Heart left ventricle (tissue), 16 donors: ENCODE data around the gene VWA8. TPM values are rescaled to one million over a fixed set of nuclear protein-coding genes. Genes with fewer than 3 reads are reported as not detected.
A peak's percentile ranks its signal among the peaks of the same experiment; 100 is the strongest.

Experiments used
- ATAC-seq, 4 donors: fragments of 200-7000 bp; cut with Tn5 transposase; one replicate each; pipeline ENCODE4 v1.9.1; 2020 to 2022; ENCODE audit warnings: moderate library complexity in 4 of 4, mild to moderate bottlenecking in 3 of 4, moderate number of reproducible peaks in 1 of 4
- DNase-seq, 5 donors: peaks; one replicate each; pipeline ENCODE4 v3.0.0-alpha.2; 2020
- H3K27ac ChIP-seq, 12 donors: fragments of 200-600 bp; sonication (generic) in 4 of 12; one replicate each; pipeline versions ENCODE4 v1.5.0 to v1.8.0; 2016 to 2022; ENCODE audit warnings: mild to moderate bottlenecking in 2 of 12
- H3K27me3 ChIP-seq, 9 donors: fragments of 200-600 bp; sonication (generic) in 2 of 9; one replicate each; pipeline versions ENCODE4 v1.5.1 to v1.8.0; 2016 to 2022; ENCODE audit warnings: mild to moderate bottlenecking in 3 of 9
- H3K36me3 ChIP-seq, 9 donors: fragments of 200-600 bp; sonication (generic) in 2 of 9; one replicate each; pipeline versions ENCODE4 v1.5.0 to v1.8.0; 2018 to 2022; ENCODE audit warnings: mild to moderate bottlenecking in 2 of 9
- H3K4me1 ChIP-seq, 12 donors: fragments of 200-600 bp; sonication (generic) in 4 of 12; one replicate each; pipeline versions ENCODE4 v1.5.0 to v1.8.0; 2016 to 2022; ENCODE audit warnings: mild to moderate bottlenecking in 3 of 12
- H3K4me3 ChIP-seq, 12 donors: fragments of 200-600 bp; sonication (generic) in 4 of 12; one replicate each; pipeline versions ENCODE4 v1.5.0 to v1.8.0; 2017 to 2022; ENCODE audit warnings: mild to moderate bottlenecking in 9 of 12, moderate library complexity in 4 of 12
- H3K9me3 ChIP-seq, 12 donors: fragments of 200-600 bp; sonication (generic) in 4 of 12; one replicate each; pipeline versions ENCODE4 v1.5.0 to v1.8.0; 2016 to 2022; ENCODE audit warnings: mild to moderate bottlenecking in 1 of 12
- POLR2A ChIP-seq, 2 donors: fragments of 450-650 bp; IDR thresholded peaks; one replicate each; pipeline ENCODE4 v1.6.1; 2017; ENCODE audit warnings: antibody characterized with exemption in 2 of 2, mild to moderate bottlenecking in 2 of 2, moderate library complexity in 2 of 2
- WGBS, 4 donors: extraction: QIAGEN DNeasy Blood & Tissue Kit in 2 of 4; methylation state at CpG; one replicate each; pipeline versions ENCODE4 v1.1.5 to v1.1.7; 2013 to 2018; 5-methylcytosine and 5-hydroxymethylcytosine counted together
- intact Hi-C, 10 donors: fragments of 100-400 bp; cut with DNase I; formaldehyde crosslinking; loops; one replicate each; pipeline versions ENCODE4 v1.11.1 to v1.14.2; 2022
- polyA plus RNA-seq, 2 donors: library from polyadenylated mRNA; stranded (reverse); fragments of 200-250 nt; gene quantifications; one replicate each; pipeline ENCODE4 v1.2.3, GENCODE V29; 2013
- total RNA-seq, 9 donors: library from RNA; depleted of rRNA in 2 of 9; stranded (reverse); fragments of >200 nt in 2 of 9; fragmentation: NEBNext Ultra II Directional in 3 of 9; extraction: Animal tissue kit (Norgen Biotek cat#: 25700) in 3 of 9; gene quantifications; one replicate each; pipeline versions ENCODE4 v1.1.0 to v1.2.4, GENCODE V29; 2016 to 2023
- TF ChIP-seq, protein P1 (sequence below), 12 donors: fragments of 200-600 bp; sonication (generic) in 4 of 12; IDR thresholded peaks; one replicate each; pipeline versions ENCODE4 v1.5.0 to v1.8.0; 2018 to 2022; ENCODE audit warnings: antibody characterized with exemption in 12 of 12, mild to moderate bottlenecking in 5 of 12
- donor health status: ischemic (EF 13 %, LVEDD 7.1; RV severe dilation, severe dysfunction).
- donor health status: healthy with polysubstance abuse.
- donor health status: DM: no; HTN: yes; CAD: no.
- donor health status: DM: no; HTN: no; CAD: no.
- donor health status: ischemic (EF 25% LVEDD 6.9; RV normal size, moderate dysfunction).
- donor health status: ischemic (EF 25% LVEDD 5.7; RV mildly dilated, moderate dysfunction).
- donor health status: healthy.
- donor health status: DM: yes; HTN: yes; CAD: no.
- donor health status: ischemic (EF 35%, LVEDD 5.7; RV mildly dilated, moderate dysfunction).
- donor health status: nonischemic (EF 11% LVEDD 7.7; RV severe dilation, severe dysfunction).
- donor health status: DM: yes; HTN: yes; CAD: no.
- donor health status: PGD.
- donor health status: ischemic (EF 29% LVEDD 5.4; RV normal size, mild dysfunction).
- donor health status: nonischemic (EF 23%, LVEDD 6.1; RV moderate dilation, normal function).

Gene VWA8
- total and polyA plus RNA-seq, 11 donors = 12.1 to 64.1 (median 41.8) TPM

DNA sequence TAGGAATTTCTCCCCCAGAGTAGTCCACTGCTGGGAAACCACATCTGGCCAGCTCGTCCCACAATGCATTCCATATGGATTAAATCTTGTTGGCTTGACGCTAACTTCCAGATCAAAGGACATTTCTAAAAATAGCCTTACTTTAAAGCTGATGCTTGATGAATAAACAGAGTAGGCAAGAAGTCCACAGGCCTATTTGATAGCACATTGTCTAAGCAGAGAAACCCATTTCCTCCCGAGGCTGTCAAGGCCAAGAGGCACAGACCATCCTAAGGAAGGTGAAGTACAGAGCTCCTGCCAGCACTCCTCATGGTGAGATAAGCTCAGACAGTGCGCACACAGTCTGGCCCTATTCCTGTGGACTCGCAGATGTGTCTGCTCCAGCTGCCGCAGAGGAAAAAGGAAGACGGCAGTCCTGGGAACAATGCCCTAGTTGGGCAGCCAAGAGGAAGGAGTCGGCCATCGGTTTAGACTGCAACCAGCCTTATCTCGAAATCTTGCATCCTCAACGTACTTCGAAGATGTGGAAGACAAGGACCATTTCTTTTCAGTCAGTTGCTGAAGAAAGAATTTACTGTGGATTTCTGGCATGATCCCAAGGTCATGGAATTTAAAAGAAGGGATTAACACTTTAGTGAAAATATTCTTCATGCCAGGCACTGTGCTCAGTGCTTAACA is 346.8 kb downstream of the VWA8 start:
- Histone ChIP-seq H3K36me3 (peaks cover 0 to 31% (median 19%) of the 10 kb centered on the region in 9 donors), H3K27ac (peak overlapping the region; percentile 64 to 94 (median 74)), H3K4me1 (peaks cover 10 to 48% (median 34%) of the 10 kb centered on the region in 12 donors), H3K27me3 (no peaks in the 10 kb centered on the region), H3K4me3 (no peak overlapping the region), H3K9me3 (peaks cover 0 to 3% (median 0%) of the 10 kb centered on the region in 12 donors)
- ATAC-seq = peak; percentile 95 to 96 (median 96)
- WGBS, 4 donors = 9 to 23% (median 16%) methylated on average over 11 to 12 of the region's 12 CpGs
- DNase-seq = peak; percentile 75 to 88 (median 80)
- intact Hi-C loops = loop anchor here in 7 of 10 donors (1.0 to 10.0 kb wide), 8 partner anchors 25 to 157 kb away; partner anchors contain the start of gene RGCC (in 1 of the 7)
- TF ChIP-seq, protein P1, sequence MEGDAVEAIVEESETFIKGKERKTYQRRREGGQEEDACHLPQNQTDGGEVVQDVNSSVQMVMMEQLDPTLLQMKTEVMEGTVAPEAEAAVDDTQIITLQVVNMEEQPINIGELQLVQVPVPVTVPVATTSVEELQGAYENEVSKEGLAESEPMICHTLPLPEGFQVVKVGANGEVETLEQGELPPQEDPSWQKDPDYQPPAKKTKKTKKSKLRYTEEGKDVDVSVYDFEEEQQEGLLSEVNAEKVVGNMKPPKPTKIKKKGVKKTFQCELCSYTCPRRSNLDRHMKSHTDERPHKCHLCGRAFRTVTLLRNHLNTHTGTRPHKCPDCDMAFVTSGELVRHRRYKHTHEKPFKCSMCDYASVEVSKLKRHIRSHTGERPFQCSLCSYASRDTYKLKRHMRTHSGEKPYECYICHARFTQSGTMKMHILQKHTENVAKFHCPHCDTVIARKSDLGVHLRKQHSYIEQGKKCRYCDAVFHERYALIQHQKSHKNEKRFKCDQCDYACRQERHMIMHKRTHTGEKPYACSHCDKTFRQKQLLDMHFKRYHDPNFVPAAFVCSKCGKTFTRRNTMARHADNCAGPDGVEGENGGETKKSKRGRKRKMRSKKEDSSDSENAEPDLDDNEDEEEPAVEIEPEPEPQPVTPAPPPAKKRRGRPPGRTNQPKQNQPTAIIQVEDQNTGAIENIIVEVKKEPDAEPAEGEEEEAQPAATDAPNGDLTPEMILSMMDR (IDR thresholded peaks at IDR 0.05) = no peak
- TF ChIP-seq POLR2A (IDR thresholded peaks at IDR 0.05) = no peak

DNA sequence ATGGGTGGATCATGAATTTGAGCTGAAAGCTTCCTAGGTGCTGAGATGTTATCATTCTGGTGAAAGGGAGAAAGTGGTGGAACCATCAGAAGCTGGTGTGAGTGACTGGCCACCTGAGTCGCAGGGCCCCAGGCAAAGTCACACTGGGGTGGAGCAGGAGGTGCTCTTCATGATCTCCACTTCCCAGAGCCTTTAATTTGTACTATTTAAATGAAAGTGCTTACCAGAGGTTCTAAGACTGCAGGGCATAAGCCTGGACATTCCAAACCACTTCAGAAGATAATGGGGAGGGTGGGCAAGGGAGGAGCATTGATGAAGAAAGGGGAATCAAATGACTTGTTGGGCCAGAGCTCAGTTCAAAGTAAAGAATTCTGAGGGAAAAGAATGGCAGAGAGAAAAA is 347.4 kb downstream of the VWA8 start:
- WGBS, 4 donors = 88 to 94% (median 92%) methylated on average over 1 of the region's 1 CpG
- intact Hi-C loops = loop anchor here in 6 of 10 donors (2.0 to 10.0 kb wide), 6 partner anchors 34 to 156 kb away; partner anchors contain the start of gene RGCC (in 1 of the 6)
- peak overlapping the region; percentile 64 to 94 (median 74) for H3K27ac ChIP-seq
- no peaks in the 10 kb centered on the region for H3K27me3 ChIP-seq
- ATAC-seq (no peak), DNase-seq (no peak)
- no peak overlapping the region for H3K4me3 ChIP-seq
- H3K9me3 ChIP-seq = no peaks in the 10 kb centered on the region
- peaks cover 0 to 37% (median 24%) of the 10 kb centered on the region in 9 donors for H3K36me3 ChIP-seq
- TF ChIP-seq, protein P1 (IDR thresholded peaks at IDR 0.05) = no peak
- TF ChIP-seq POLR2A (IDR thresholded peaks at IDR 0.05) = no peak
- H3K4me1 ChIP-seq = peaks cover 10 to 48% (median 34%) of the 10 kb centered on the region in 12 donors

DNA sequence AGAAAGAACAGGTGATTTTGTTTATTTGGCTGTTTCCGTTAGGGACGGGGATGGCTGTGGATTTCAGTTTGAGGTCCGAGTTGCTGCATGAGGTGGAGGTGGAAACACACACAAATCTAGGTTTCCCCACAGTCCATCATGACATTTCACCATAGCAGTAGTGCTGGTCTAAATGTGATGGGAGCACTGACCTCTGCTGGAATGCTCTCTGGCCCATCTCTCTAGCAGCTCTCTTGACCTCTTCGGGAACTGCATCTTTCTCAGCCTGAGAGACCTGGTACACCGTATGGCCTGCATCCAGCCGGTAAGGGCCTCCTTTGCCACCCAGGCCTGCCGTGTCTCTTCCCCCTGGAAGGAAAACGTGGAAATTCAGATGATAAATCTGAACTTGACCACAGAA is 349.5 kb downstream of the VWA8 start:
- TF ChIP-seq POLR2A (IDR thresholded peaks at IDR 0.05) = no peak
- TF ChIP-seq, protein P1 (IDR thresholded peaks at IDR 0.05) = no peak
- Histone ChIP-seq H3K4me1 (peaks cover 10 to 48% (median 34%) of the 10 kb centered on the region in 12 donors), H3K9me3 (no peaks in the 10 kb centered on the region), H3K36me3 (peaks cover 0 to 52% (median 35%) of the 10 kb centered on the region in 9 donors), H3K27me3 (no peaks in the 10 kb centered on the region), H3K27ac (peak overlapping the region in 11 of 12 donors; percentile 51 to 90 (median 71)), H3K4me3 (no peak overlapping the region)
- ATAC-seq (no peak), DNase-seq (no peak)
- intact Hi-C loops = loop anchor here in 6 of 10 donors (2.0 to 10.0 kb wide), 6 partner anchors 36 to 154 kb away; partner anchors contain the start of gene RGCC (in 1 of the 6)
- 90 to 97% (median 94%) methylated on average over 8 of the region's 8 CpGs for whole genome bisulfite sequencing, 4 donors

DNA sequence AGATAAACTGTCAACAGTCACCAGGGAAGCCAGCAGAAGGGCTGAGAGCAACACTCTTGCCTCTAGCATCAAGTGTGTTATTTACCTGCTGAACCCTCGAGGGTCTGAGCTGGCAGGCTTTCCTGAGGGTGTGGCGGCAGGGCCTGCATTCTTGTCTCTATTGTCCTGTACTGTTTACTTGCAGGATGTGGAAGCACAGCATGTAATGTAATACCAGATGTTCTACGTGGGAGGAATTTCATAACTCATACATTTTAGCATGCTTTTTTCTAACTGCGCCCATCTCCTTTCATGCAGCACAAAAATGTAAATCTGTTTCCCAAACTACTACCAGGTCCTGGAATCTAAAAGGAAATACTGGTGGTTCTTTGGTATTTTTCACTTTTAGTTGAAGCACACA is 350.5 kb downstream of the VWA8 start:
- Histone ChIP-seq H3K27ac (peak overlapping the region; percentile 50 to 90 (median 70)), H3K27me3 (no peaks in the 10 kb centered on the region), H3K36me3 (peaks cover 0 to 57% (median 35%) of the 10 kb centered on the region in 9 donors), H3K4me3 (no peak overlapping the region), H3K4me1 (peaks cover 10 to 48% (median 34%) of the 10 kb centered on the region in 12 donors), H3K9me3 (no peaks in the 10 kb centered on the region)
- intact Hi-C loops = loop anchor here in 6 of 10 donors (2.0 to 10.0 kb wide), 6 partner anchors 37 to 153 kb away; partner anchors contain the start of gene RGCC (in 1 of the 6)
- TF ChIP-seq POLR2A (IDR thresholded peaks at IDR 0.05) = no peak
- TF ChIP-seq, protein P1 (IDR thresholded peaks at IDR 0.05) = no peak
- ATAC-seq (peak; percentile 32 to 68 (median 50)), DNase-seq (peak in 4 of 5 donors; percentile 44 to 68 (median 50))
- WGBS, 4 donors = 54 to 69% (median 62%) methylated on average over 4 of the region's 4 CpGs
